GM12878 (cell line): Measurements from ENCODE around the gene SYCE3. TPM values are rescaled to one million over a fixed set of nuclear protein-coding genes. Genes with fewer than 3 reads are reported as not detected.

Experiments used
- ATAC-seq: fragments of 200-7000 bp; cut with Tn5 transposase; 3 replicates; pipeline ENCODE4 v1.9.1; 2020; ENCODE audit warnings: mild to moderate bottlenecking, moderate library complexity
- BruUV-seq: library from RNA; stranded (reverse); fragments of 400-500 nt; replicated peaks from 2 replicates; lab custom pipeline; 2021; lab: Mats Ljungman, UMichigan
- CTCF ChIA-PET: fragments of 300-600 bp; sonication (Branson Sonifier 250); formaldehyde crosslinking; extraction: SDS; loops from one replicate; lab custom pipeline; 2021; ENCODE audit warnings: inconsistent platforms; lab: Yijun Ruan, JAX
- POLR2A ChIA-PET: fragments of 350-600 bp; formaldehyde crosslinking; extraction: SDS; loops from one replicate; lab custom pipeline; 2021; ENCODE audit warnings: inconsistent platforms; lab: Charles Lee
- RAD21 ChIA-PET: fragments of 300-600 bp; sonication (Branson Sonifier 250); formaldehyde crosslinking; loops from one replicate; lab custom pipeline; 2023; ENCODE audit warnings: antibody characterized with exemption; ENCODE audit not compliant: unreplicated experiment; lab: Charles Lee
- SMC1A ChIA-PET: fragments of 300-600 bp; sonication (Branson Sonifier 250); formaldehyde crosslinking; loops from one replicate; lab custom pipeline; 2023; ENCODE audit not compliant: unreplicated experiment, uncharacterized antibody; lab: Charles Lee
- DNase-seq: peaks from one replicate; pipeline ENCODE4 v3.0.0-alpha.2; 2011; ENCODE audit warnings: low read depth, low spot score
- FAIRE-seq: peaks from 3 replicates; lab custom pipeline; 2011; peaks lifted over from hg19 to GRCh38; lab: Jason Lieb, UNC
- H2AFZ ChIP-seq: 2 replicates; pipeline ENCODE4 v1.6.0; 2011; ENCODE audit warnings: low read depth, low read length, control low read depth; ENCODE audit not compliant: control insufficient read depth
- H3K27ac ChIP-seq: 2 replicates; pipeline ENCODE4 v1.5.1; 2011; ENCODE audit warnings: control low read depth; ENCODE audit not compliant: control insufficient read depth, insufficient read depth
- H3K27me3 ChIP-seq, 2 experiments: replicated peaks in 1 of 2; 2 replicates each; pipeline versions ENCODE4 v1.6.0 to v1.6.1; 2011; ENCODE audit warnings: low read length in 1 of 2; ENCODE audit not compliant: control insufficient read depth in 2 of 2, insufficient read depth in 2 of 2
- H3K36me3 ChIP-seq, 2 experiments: 2 replicates each; pipeline ENCODE4 v1.5.1; 2011; ENCODE audit warnings: low read length in 1 of 2; ENCODE audit not compliant: control insufficient read depth in 2 of 2, insufficient read depth in 2 of 2
- H3K4me1 ChIP-seq: 2 replicates; pipeline ENCODE4 v1.6.1; 2011; ENCODE audit warnings: mild to moderate bottlenecking, low read length, moderate library complexity, mixed read lengths; ENCODE audit not compliant: control insufficient read depth, insufficient read depth
- H3K4me2 ChIP-seq: 2 replicates; pipeline ENCODE4 v1.6.0; 2011; ENCODE audit warnings: control low read depth; ENCODE audit not compliant: control insufficient read depth, insufficient read depth
- H3K4me3 ChIP-seq: fragments of 200-600 bp; sonication (generic); 2 replicates; pipeline ENCODE4 v1.5.1; 2016
- H3K79me2 ChIP-seq: 2 replicates; pipeline ENCODE4 v1.6.0; 2011; ENCODE audit warnings: low read length; ENCODE audit not compliant: control insufficient read depth, insufficient read depth
- H3K9ac ChIP-seq: 2 replicates; pipeline ENCODE4 v1.8.0; 2011; ENCODE audit warnings: low read length, control low read depth, mixed read lengths; ENCODE audit not compliant: control insufficient read depth, insufficient read depth
- H3K9me3 ChIP-seq: replicated peaks from 3 replicates; pipeline ENCODE4 v1.5.1; 2011; ENCODE audit warnings: mild to moderate bottlenecking, low read length; ENCODE audit not compliant: control insufficient read depth, insufficient read depth
- H4K20me1 ChIP-seq: 2 replicates; pipeline ENCODE4 v1.6.0; 2011; ENCODE audit not compliant: control insufficient read depth, insufficient read depth
- CUX1 ChIP-seq: IDR thresholded peaks from 2 replicates; pipeline ENCODE4 v1.6.1; 2012; ENCODE audit warnings: improper control_type of control experiment, low read depth, low read length; ENCODE audit not compliant: insufficient replicate concordance
- ELK1 ChIP-seq: IDR thresholded peaks from 2 replicates; pipeline ENCODE4 v1.6.1; 2012; ENCODE audit warnings: low read depth, low read length, improper control_type of control experiment
- JUND ChIP-seq: IDR thresholded peaks from 2 replicates; pipeline ENCODE4 v1.6.1; 2012; ENCODE audit warnings: low read depth, mild to moderate bottlenecking, low read length, improper control_type of control experiment, moderate library complexity
- NKRF ChIP-seq: fragments of 450-650 bp; conservative IDR thresholded peaks from 2 replicates; pipeline ENCODE4 v1.6.1; 2017; ENCODE audit warnings: mild to moderate bottlenecking, moderate library complexity
- RB1 ChIP-seq: fragments of 450-650 bp; formaldehyde crosslinking; IDR thresholded peaks from 2 replicates; pipeline ENCODE4 v1.6.1; 2017; ENCODE audit warnings: mild to moderate bottlenecking, borderline replicate concordance
- USF1 ChIP-seq: IDR thresholded peaks from 2 replicates; pipeline ENCODE4 v1.6.1; 2011; ENCODE audit warnings: borderline replicate concordance, low read depth, mild to moderate bottlenecking, moderate library complexity, mixed read lengths, low read length; ENCODE audit not compliant: insufficient read depth; ENCODE audit errors: extremely low read length
- YY1 ChIP-seq: IDR thresholded peaks from 2 replicates; pipeline ENCODE4 v1.6.1; 2011; ENCODE audit warnings: low read depth, mild to moderate bottlenecking, low read length
- ZNF207 ChIP-seq: fragments of 450-650 bp; IDR thresholded peaks from 2 replicates; pipeline ENCODE4 v1.6.1; 2014; ENCODE audit warnings: antibody characterized with exemption, mild to moderate bottlenecking, borderline replicate concordance
- WGBS: methylation state at CpG from one replicate; pipeline ENCODE4 v1.1.6; 2016; ENCODE audit warnings: low lambda C conversion rate; ENCODE audit not compliant: insufficient replicate concordance, insufficient coverage; ENCODE audit errors: missing lambda C conversion rate; 5-methylcytosine and 5-hydroxymethylcytosine counted together
- in situ Hi-C: fragments of 300-500 bp; cut with MboI; formaldehyde crosslinking; loops from 9 replicates; pipeline ENCODE4 v1.14.3; 2018; ENCODE audit warnings: mixed read lengths
- intact Hi-C: fragments of 100-400 bp; cut with micrococcal nuclease; formaldehyde crosslinking; loops from one replicate; pipeline ENCODE4 v1.14.2; 2022; ENCODE audit not compliant: unreplicated experiment
- polyA plus RNA-seq, 11 experiments: library from polyadenylated mRNA; depleted of rRNA in 4 of 11; unstranded in 6 of 11; stranded (reverse) in 5 of 11; fragments of >200 nt; fragmentation: Nextera tagmentation in 4 of 11; fragmentation: Illumina TruSeq in 1 of 11; extraction: Ambion mirVana in 4 of 11; extraction: Trizol in 1 of 11; gene quantifications; 1 replicate in 1 of 11; 2 replicates in 10 of 11; pipeline versions ENCODE4 v1.2.1 to v1.2.3, GENCODE V29; 2011 to 2016; ENCODE audit warnings: inconsistent platforms in 2 of 11, missing spikeins in 2 of 11, low read depth in 1 of 11
- total RNA-seq, 4 experiments: library from RNA; depleted of rRNA in 3 of 4; stranded (reverse); fragments of >200 nt in 3 of 4; fragmentation: Illumina TruSeq in 1 of 4; extraction: Trizol in 1 of 4; gene quantifications; 2 replicates each; pipeline versions ENCODE4 v1.2.1 to v1.2.3, GENCODE V29; 2013 to 2021

SYCE3 gene
- total and polyA plus RNA-seq, 10 of the 15 experiments (the other 5 are each of a cell fraction or from before 2014, with no cell fraction given): 0.38 to 0.91 (median 0.76) TPM; not detected in 4

- Histone ChIP-seq H2AFZ (no peak overlapping the region), H3K27me3 (no peaks in the 10 kb centered on the region), H3K27ac (no peak overlapping the region), H4K20me1 (no peaks in the 10 kb centered on the region), H3K79me2 (no peaks in the 10 kb centered on the region), H3K4me2 (no peak overlapping the region), H3K36me3 (peaks cover 14 to 20% of the 10 kb centered on the region in 2 experiments; a peak in 3 of 4 replicates), H3K4me3 (no peak overlapping the region), H3K9ac (no peak overlapping the region), H3K4me1 (peaks cover 7% of the 10 kb centered on the region), H3K9me3 (no peaks in the 10 kb centered on the region)
- in situ Hi-C loops: no loop called here
- DNase-seq (no peak), FAIRE-seq (no peak), ATAC-seq (no peak)
- intact Hi-C loops: no loop called here
- ChIA-PET POLR2A (no interaction called here), RAD21 (interaction anchor here (0.8 kb wide), 1 partner anchor 42 kb away, joined by 3 read pairs; no protein-coding TSS in a partner anchor), SMC1A (no interaction called here), CTCF (no interaction called here)
- 98% methylated on average over 12 of the region's 12 CpGs for WGBS
- TF ChIP-seq NKRF (no peak), USF1 (no peak), YY1 (no peak), JUND (no peak), ELK1 (no peak), CUX1 (no peak), RB1 (no peak), ZNF207 (no peak)
- no TSS peak for BruUV-seq
These were observed 8.1 kb upstream of the SYCE3 start for GRCh38 chr22:50570861-50571260.
